ENCODE measurements around the gene NFYA. TPM values are rescaled to one million over a fixed set of nuclear protein-coding genes. Genes with fewer than 3 reads are reported as not detected.

The NFYA gene
- total and polyA plus RNA-seq, 2 of the 4 experiments (the other 2 are of a cell fraction): 10.9 to 28.5 TPM

DNA sequence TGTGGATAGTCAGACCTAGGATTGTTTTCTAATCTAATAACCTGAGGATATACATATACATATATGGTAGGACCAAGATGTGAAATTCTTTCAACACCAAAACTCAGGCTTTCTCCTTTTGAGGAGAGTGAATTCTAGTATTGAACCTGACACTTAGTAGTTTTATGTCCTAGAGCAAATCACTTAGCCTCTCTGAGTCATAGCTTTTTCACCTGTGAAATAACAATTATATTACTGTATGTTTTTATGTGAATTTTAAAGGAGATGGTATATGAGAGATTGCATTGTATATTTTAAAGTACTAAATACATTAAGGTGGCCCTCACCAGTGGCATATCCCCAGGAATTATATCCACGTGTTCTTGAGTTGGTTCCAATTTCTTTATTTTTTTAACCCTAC lies 46.7 kb downstream of the NFYA start:
- no peak overlapping the region for H4K8ac ChIP-seq (ENCODE audit: low read depth in 2 of 2, low read length in 2 of 2)
- H2AK5ac ChIP-seq (ENCODE audit: low read depth, low read length): no peak overlapping the region
- no peak overlapping the region for H4K5ac ChIP-seq (ENCODE audit: low read depth, low read length)
- no peak overlapping the region for H2BK120ac ChIP-seq (ENCODE audit: low read depth, low read length)
- no CpG with 5 or more reads among the region's 1 CpG for WGBS, 2 experiments (ENCODE audit: extremely low coverage in 2 of 2, insufficient read length in 1 of 2)
- H3K9me1 ChIP-seq (ENCODE audit: insufficient read depth, low read length): no peaks in the 10 kb centered on the region; the same call in 1 of the 2 replicates
- no peaks in the 10 kb centered on the region for H4K20me1 ChIP-seq (ENCODE audit: insufficient read depth, low read length)
- H3K4me3 ChIP-seq (ENCODE audit: insufficient read depth, low read depth, low read length): no peak overlapping the region
- no peak overlapping the region for H3K56ac ChIP-seq (ENCODE audit: extremely low read depth, insufficient read depth, low read length)
- TF ChIP-seq RFX5 (IDR thresholded peaks at IDR 0.05; ENCODE audit: low read depth, low read length): no peak
- BruUV-seq (replicated peaks): no TSS peak
- H3K27ac ChIP-seq (ENCODE audit: insufficient read depth, low read length): no peak overlapping the region
- H3K79me1 ChIP-seq (ENCODE audit: low read depth in 1 of 2, low read length in 2 of 2): no peaks in the 10 kb centered on the region
- H3K4ac ChIP-seq (ENCODE audit: low read depth, low read length): no peak overlapping the region
- no peaks in the 10 kb centered on the region for H3K27me3 ChIP-seq (ENCODE audit: control insufficient read depth, insufficient read depth, low read length)
- ChIA-PET CTCF (no interaction called here), POLR2A (ENCODE audit: unreplicated experiment) (no interaction called here)
- DNase-seq (no peak), ATAC-seq (ENCODE audit: low read depth) (no peak)
- no peak overlapping the region for H3K18ac ChIP-seq (ENCODE audit: low read depth, low read length)
- no peaks in the 10 kb centered on the region for H3K36me3 ChIP-seq (ENCODE audit: control insufficient read depth, insufficient read depth, low read length)
- H2BK5ac ChIP-seq (ENCODE audit: low read depth, low read length, poor library complexity, severe bottlenecking): no peak overlapping the region
- H4K91ac ChIP-seq (ENCODE audit: insufficient read depth, low read depth, low read length): no peak overlapping the region
- H2BK15ac ChIP-seq (ENCODE audit: low read depth, low read length): no peak overlapping the region
- no peak overlapping the region for H2BK20ac ChIP-seq (ENCODE audit: low read depth, low read length)
- intact Hi-C loops (cut with micrococcal nuclease) (no loop called here), in situ Hi-C loops (cut with MboI; ENCODE audit: low sequenced_read_pairs) (no loop called here), dilution Hi-C loops (cut with HindIII; ENCODE audit: low sequenced_read_pairs, unreplicated experiment) (no loop called here)
- no peak overlapping the region for H3K23ac ChIP-seq (ENCODE audit: low read depth, low read length)
- H2AK9ac ChIP-seq (replicated peaks; ENCODE audit: low read depth, low read length, poor library complexity): no peak overlapping the region
- H3K9me3 ChIP-seq (ENCODE audit: control insufficient read depth, insufficient read depth, low read length): no peaks in the 10 kb centered on the region
- no peak overlapping the region for H3K9ac ChIP-seq (ENCODE audit: low read depth, low read length)
- no peak overlapping the region for H3K4me2 ChIP-seq (ENCODE audit: low read depth, low read length)
- no peak overlapping the region for H2AFZ ChIP-seq (replicated peaks; ENCODE audit: low read length, poor library complexity)
- H3K14ac ChIP-seq (replicated peaks; ENCODE audit: low read depth, low read length): no peak overlapping the region
- H3K4me1 ChIP-seq (ENCODE audit: control insufficient read depth, insufficient read depth, low read length): no peaks in the 10 kb centered on the region

Data from IMR-90 (cell line).